GM19397 (cell line): ENCODE measurements around the gene A3GALT2.

ENCODE experiments used
- ATAC-seq: cut with Tn5 transposase; IDR thresholded peaks from one replicate; pipeline ENCODE4 v1.9.1; 2021; ENCODE audit warnings: mild to moderate bottlenecking, moderate library complexity; ENCODE audit not compliant: unreplicated experiment

The A3GALT2 gene

DNA sequence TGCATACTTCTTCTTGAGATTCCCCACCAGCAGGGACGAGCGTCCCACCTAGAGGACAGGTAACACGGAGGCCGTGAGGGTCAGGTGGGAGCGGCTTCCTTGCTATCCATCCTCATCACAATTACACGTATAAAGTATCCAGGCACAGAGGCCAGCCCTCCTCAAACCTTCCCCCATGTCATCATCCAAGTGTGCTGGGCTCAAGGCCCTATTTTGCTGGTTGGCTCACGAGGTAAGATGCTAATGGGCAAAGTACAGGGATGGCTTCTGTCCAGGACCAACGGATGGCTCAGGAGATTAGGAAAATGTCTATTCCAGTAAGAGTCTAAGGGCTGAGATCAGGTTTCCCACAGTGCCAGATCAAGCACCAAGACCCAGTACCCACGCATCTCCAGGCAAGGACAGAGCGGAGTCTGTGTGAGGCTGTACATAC, 11.5 kb upstream of the A3GALT2 start:
- no peak for ATAC-seq

GRCh38 chr1:33331444-33332356, 10.8 kb upstream of the A3GALT2 start:
- ATAC-seq: no peak

DNA sequence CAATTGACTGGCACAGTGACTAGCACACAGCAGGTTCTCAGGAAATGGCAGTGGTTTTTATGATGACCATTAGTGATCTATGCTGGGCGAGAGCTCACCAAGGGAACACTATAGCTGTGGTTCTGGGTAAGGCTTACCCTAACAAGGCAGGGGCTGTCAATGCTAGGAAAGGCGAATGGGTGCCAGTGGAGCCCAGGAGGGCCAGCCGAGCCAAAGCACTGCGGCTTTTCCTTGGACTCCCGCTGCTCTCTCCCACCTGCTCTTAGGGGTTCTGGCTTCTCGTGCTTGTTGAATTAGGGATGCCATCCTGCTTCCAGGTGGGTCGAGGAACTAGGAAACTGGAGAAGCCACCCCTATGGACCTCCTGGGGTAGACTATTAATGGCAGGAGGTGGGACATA, 10.0 kb upstream of the A3GALT2 start:
- no peak for ATAC-seq

DNA sequence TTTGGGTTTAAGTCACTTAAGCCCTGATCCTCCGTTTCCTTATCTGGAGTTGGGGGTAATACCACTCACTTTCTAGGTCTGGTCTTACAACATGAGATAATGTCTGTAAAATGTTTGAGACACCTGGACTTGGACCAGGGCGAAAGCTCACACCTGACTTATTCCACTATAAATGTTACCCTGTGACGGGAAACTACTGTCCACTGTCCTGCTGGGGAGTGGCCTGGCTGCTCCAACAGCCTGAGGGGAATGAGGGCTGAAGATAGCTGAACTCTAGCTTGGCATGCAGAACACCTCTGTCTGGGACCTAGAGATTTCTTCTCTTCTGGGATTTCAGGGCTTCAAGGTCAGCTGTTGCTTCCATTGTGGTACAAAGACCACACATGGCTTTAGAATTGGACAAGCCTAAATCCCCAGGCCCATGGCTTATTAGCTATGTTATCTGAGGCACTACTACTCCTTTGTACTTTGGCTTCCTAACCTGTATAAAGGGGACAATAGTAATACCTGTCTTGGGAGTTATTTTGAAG, 9.5 kb upstream of the A3GALT2 start:
- ATAC-seq: no peak

DNA sequence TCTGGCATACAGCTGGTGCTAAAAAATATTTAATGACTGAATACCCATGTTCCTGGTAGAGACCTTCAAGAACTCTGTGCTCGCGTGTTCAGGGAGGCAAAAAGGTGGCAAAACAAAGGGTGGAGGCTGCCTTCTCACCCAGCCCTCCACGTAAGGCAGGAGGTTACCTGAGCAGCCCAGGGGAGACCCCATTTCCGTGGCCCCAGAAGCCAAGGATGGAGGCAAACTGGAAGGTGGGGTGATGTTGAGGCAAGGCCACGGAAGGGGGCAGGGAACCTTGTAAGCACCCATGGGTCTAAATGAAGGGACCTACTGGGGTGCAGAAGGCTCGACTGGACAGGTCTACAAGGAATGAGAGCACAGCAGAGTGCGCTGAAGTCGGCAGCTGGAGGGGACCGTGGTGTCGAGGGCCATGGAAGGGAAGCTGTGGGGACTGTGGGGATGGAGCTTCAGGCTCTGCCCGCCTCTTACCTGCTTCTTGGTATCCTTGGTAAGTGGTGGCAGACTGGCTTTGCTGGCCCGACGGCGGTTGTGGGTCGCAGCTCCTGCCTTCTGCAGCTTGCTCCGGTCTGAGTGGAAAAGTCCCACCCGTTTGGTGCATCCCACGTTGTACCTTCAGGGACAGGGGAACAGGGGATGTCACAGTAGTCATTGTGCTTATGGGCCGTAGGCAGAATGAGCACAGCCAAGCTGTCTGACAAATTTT, 8.9 kb upstream of the A3GALT2 start:
- ATAC-seq: no peak

GRCh38 chr1:33328817-33329216, 7.9 kb upstream of the A3GALT2 start:
- ATAC-seq: no peak

- no peak for ATAC-seq
Measured at GRCh38 chr1:33327587-33328325, 6.9 kb upstream of the A3GALT2 start.

GRCh38 chr1:33326785-33327184, 5.9 kb upstream of the A3GALT2 start:
- no peak for ATAC-seq

- no peak for ATAC-seq
Measured at GRCh38 chr1:33324677-33325575, 4.0 kb upstream of the A3GALT2 start.

DNA sequence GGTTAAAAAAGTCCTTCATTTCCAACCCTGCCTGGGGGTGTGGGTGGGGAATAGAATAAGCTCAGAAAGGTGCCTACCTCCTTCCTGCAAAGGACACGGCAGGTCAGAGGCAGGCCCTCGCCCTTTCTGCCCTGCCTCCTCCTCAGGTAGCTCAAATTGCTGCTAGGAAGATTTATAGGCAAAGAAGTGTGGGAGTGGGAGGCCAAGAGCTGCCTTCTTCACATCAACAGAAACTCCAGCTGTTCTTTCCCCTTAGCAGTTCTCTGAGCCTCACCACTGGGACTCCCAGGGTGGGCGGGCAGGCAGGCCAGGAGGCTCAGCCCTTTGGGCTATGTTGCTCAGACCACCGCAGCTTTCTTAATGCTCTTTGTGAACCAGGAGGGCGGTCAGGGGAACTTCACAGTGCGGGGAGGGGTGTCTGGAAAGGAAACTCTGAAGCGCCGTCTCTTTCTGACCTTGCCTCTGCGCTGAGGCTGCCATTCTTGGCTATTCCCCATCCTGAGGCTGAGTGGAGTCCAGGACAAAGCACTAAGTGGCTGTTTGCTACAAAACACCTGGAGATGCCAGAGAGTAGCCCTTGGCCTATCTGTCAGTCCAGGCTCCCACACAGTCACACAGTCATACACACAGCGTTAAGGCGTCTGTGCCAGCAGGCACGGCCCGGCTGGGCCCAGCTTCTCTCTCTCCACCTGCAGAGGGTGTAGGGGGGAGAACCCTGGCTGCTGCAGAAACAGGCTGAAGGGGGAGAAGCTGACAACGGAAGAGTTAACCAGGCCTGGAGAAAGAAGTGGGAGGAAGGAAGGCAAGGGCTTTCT, 3.0 kb upstream of the A3GALT2 start:
- no peak for ATAC-seq

DNA sequence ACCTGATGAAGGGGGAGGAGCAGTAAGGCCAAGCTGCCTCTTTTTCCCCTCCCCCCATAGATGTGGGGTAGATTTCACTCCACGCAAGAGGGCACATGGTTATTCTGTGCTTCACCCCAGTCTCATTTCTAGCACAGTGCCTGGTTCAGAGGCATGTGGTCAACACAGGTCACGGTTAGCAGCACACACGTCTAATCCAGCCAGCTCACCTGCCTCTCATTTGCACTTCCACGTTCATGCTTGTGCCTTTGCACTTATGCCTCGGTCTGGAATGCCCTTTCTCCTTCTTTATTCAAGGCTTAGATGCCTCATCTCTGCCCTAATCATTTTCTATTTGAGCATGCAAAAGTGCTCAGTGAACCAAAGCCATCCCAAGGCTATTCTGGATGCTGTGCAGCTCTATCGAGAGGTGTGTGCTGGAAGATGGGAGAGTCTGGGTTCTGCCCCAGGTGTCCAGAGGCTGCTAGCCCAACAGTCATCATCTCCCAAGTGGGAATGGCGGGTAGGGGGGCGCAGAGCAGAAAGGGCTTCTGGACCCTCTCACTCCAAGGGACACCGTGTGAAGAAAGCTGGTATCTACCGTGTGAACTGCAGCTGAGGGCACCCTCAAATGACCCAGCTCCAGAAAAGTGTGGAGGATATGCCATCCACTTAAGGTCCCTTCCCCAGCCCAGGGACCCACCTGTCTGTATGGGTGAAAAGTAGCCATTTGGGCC, 2.1 kb upstream of the A3GALT2 start:
- no peak for ATAC-seq

- ATAC-seq: no peak
Measured at GRCh38 chr1:33322109-33322508, 1.2 kb upstream of the A3GALT2 start.

DNA sequence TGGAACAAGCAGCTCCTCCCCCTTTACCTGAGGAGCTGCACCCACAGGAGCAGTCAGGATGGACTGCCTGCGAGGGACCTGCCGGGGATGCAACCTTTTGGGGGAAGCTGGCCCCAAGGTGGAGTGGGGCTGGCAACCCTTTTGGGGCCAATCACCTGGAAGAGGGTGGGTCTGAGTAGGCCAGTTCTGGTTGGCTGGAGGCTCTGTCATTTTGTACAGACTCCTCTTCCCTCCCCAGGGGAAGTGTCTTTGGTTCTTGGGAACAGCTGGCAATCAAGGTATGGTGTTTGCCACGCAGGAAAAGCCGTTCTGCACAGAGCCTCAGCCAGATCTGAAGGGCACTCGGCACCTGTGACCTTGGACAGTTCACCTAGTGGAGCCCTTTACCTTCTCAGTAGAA, 280 bp upstream of the A3GALT2 start:
- no peak for ATAC-seq

GRCh38 chr1:33319949-33320618, 814 bp downstream of the A3GALT2 start:
- ATAC-seq: no peak

DNA sequence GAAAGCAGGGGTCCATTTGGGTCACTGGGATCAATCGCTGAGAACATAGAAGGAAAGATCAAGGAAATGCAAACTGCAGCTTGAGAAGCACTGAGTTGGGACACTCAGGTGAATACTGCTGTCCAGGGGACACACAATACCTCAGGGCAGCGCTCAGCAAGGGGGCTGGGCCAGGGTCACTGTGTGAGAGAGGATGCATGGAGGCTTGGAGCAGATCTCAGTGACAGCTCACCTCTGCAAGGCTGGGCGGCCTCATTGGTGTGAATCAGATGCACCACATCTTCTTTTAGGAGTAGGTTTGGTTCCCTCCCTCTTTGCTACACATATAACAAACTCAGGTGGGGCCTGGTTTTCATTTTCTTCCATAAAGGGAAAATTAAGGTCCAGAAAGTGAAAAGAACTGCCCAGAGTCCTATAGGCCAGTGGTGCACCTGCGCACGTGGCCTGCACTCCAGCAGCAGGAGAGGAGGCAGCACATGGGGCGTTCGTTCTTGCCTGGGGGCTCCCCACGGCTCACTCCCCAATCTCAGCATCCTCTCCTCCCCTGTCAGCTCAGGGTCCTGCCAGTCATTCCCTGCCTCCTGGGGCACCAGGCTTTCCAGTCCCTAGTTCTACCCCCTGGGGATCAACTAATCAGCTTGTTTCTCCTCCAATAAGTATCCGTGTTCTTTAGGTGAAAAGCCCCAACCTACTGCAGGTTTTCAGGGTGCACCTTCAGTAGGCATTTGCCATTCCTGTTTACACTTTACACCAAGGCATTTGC, 1.5 kb downstream of the A3GALT2 start:
- ATAC-seq: no peak

DNA sequence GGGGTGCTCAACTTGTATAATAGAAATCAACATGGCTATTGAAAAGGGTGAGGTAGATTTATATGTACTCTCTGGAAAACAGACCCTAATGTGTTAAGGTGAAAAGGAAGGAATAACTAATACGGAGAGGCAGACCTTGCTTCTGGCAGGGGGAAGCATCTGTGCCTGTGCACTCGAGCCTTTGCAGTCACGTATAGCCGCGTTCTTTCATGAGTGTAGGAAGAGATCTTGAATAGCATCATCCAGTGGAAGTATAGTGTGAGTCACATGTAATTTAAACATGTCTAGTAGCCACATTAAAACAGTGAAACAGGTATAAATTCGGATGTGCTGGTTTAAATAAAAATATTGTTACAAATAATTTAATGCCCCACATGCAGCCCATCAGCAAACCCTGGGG, 3.0 kb downstream of the A3GALT2 start:
- ATAC-seq: no peak

GRCh38 chr1:33317354-33317753, 3.5 kb downstream of the A3GALT2 start:
- ATAC-seq: no peak
